Neural progenitor cell (in vitro differentiated cells): ENCODE results near the gene EZR. TPM values are rescaled to one million over a fixed set of nuclear protein-coding genes. Genes with fewer than 3 reads are reported as not detected.

ENCODE experiments used
- DNase-seq: peaks from one replicate; pipeline ENCODE4 v3.0.0-alpha.2; 2016; ENCODE audit warnings: low spot score
- H2AFZ ChIP-seq: fragments of 200-600 bp; sonication (generic); replicated peaks from 2 replicates; pipeline ENCODE4 v1.6.1; 2016; ENCODE audit warnings: antibody characterized with exemption
- H3F3A ChIP-seq: fragments of 200-600 bp; sonication (generic); 2 replicates; pipeline ENCODE4 v1.6.1; 2016; ENCODE audit warnings: antibody characterized with exemption, low read depth
- H3K27ac ChIP-seq: fragments of 200-600 bp; sonication (generic); 2 replicates; pipeline ENCODE4 v1.5.1; 2016; ENCODE audit warnings: mild to moderate bottlenecking
- H3K27me3 ChIP-seq: fragments of 200-600 bp; sonication (generic); 2 replicates; pipeline ENCODE4 v1.6.1; 2016; ENCODE audit warnings: mild to moderate bottlenecking, moderate library complexity
- H3K36me3 ChIP-seq: fragments of 200-600 bp; sonication (generic); 2 replicates; pipeline ENCODE4 v1.5.1; 2016
- H3K4me1 ChIP-seq: fragments of 200-600 bp; sonication (generic); 2 replicates; pipeline ENCODE4 v1.6.1; 2016; ENCODE audit warnings: mixed run types
- H3K4me2 ChIP-seq: fragments of 200-600 bp; sonication (generic); 2 replicates; pipeline ENCODE4 v1.6.1; 2016
- H3K4me3 ChIP-seq: fragments of 200-600 bp; sonication (generic); 2 replicates; pipeline ENCODE4 v1.5.1; 2016
- H3K79me2 ChIP-seq: fragments of 200-600 bp; sonication (generic); 2 replicates; pipeline ENCODE4 v1.6.1; 2016; ENCODE audit warnings: low read depth
- H3K9ac ChIP-seq: fragments of 200-600 bp; sonication (generic); 2 replicates; pipeline ENCODE4 v1.6.1; 2016
- H3K9me3 ChIP-seq: fragments of 200-600 bp; sonication (generic); 2 replicates; pipeline ENCODE4 v1.5.1; 2016; ENCODE audit warnings: low read depth
- H4K20me1 ChIP-seq: fragments of 200-600 bp; sonication (generic); 2 replicates; pipeline ENCODE4 v1.6.1; 2016; ENCODE audit warnings: low read depth
- H3K27ac Mint-ChIP-seq: 3 replicates; pipeline ENCODE4 v1.8.0; 2021; ENCODE audit warnings: mixed read lengths
- H3K27me3 Mint-ChIP-seq: 2 replicates; pipeline ENCODE4 v1.8.0; 2022; ENCODE audit warnings: low read depth, mild to moderate bottlenecking, inconsistent platforms, moderate library complexity, mixed read lengths; ENCODE audit not compliant: insufficient read depth
- H3K36me3 Mint-ChIP-seq: 3 replicates; pipeline ENCODE4 v1.8.0; 2021; ENCODE audit warnings: mixed read lengths
- H3K4me1 Mint-ChIP-seq: 3 replicates; pipeline ENCODE4 v1.8.0; 2021; ENCODE audit warnings: mixed read lengths
- H3K4me3 Mint-ChIP-seq: 3 replicates; pipeline ENCODE4 v1.8.0; 2021; ENCODE audit warnings: mild to moderate bottlenecking, moderate library complexity, mixed read lengths
- H3K9me3 Mint-ChIP-seq: 3 replicates; pipeline ENCODE4 v1.8.0; 2020; ENCODE audit warnings: mixed read lengths
- CTCF ChIP-seq: fragments of 200-600 bp; sonication (generic); IDR thresholded peaks from 2 replicates; pipeline ENCODE4 v1.5.1; 2017; ENCODE audit warnings: antibody characterized with exemption, mild to moderate bottlenecking
- EZH2 ChIP-seq: fragments of 200-600 bp; sonication (generic); IDR thresholded peaks from 2 replicates; pipeline ENCODE4 v1.6.1; 2017; ENCODE audit warnings: antibody characterized with exemption, mild to moderate bottlenecking, moderate library complexity
- EZH2phosphoT487 ChIP-seq: fragments of 200-600 bp; sonication (generic); IDR thresholded peaks from 2 replicates; pipeline ENCODE4 v1.6.1; 2017; ENCODE audit warnings: antibody characterized with exemption
- total RNA-seq: library from RNA; depleted of rRNA; stranded (reverse); fragments of >200 nt; gene quantifications from 2 replicates; pipeline ENCODE4 v1.2.3, GENCODE V29; 2015; ENCODE audit warnings: low replicate concordance

Gene EZR
- total RNA-seq, 1 donor from 2014 or later: 52.0 TPM

GRCh38 chr6:158818581-158819212 lies 471 bp downstream of the EZR start:
- Mint-ChIP-seq H3K36me3 (peaks cover 18% of the 10 kb centered on the region), H3K27ac (no peak overlapping the region), H3K27me3 (peaks cover 8% of the 10 kb centered on the region), H3K4me1 (peaks cover 47% of the 10 kb centered on the region), H3K4me3 (peak overlapping the region; percentile 84), H3K9me3 (peaks cover 4% of the 10 kb centered on the region)
- DNase-seq: peak; percentile 81
- peaks cover 3% of the 10 kb centered on the region for H3K36me3 ChIP-seq
- H3K9ac ChIP-seq: peak overlapping the region; percentile 47
- peaks cover 43% of the 10 kb centered on the region for H3K79me2 ChIP-seq
- no peaks in the 10 kb centered on the region for H3K9me3 ChIP-seq
- peaks cover 10% of the 10 kb centered on the region for H3F3A ChIP-seq
- peaks cover 29% of the 10 kb centered on the region for H3K4me1 ChIP-seq
- no peak overlapping the region for H3K27ac ChIP-seq
- peak overlapping the region; percentile 70 for H3K4me3 ChIP-seq
- H3K4me2 ChIP-seq: peak overlapping the region; percentile 86
- H4K20me1 ChIP-seq: peaks cover 43% of the 10 kb centered on the region
- H3K27me3 ChIP-seq: no peaks in the 10 kb centered on the region
- H2AFZ ChIP-seq: peak overlapping the region; percentile 91
- no peak for TF ChIP-seq EZH2phosphoT487

GRCh38 chr6:158817728-158818580 lies 1.2 kb downstream of the EZR start:
- Histone ChIP-seq H3K27me3 (no peaks in the 10 kb centered on the region), H3K4me2 (peak overlapping the region; percentile 86), H3K4me3 (peak overlapping the region; percentile 70), H3K9ac (peak overlapping the region; percentile 47), H3K4me1 (peaks cover 29% of the 10 kb centered on the region), H3F3A (peaks cover 10% of the 10 kb centered on the region), H3K9me3 (no peaks in the 10 kb centered on the region), H3K79me2 (peaks cover 51% of the 10 kb centered on the region), H3K36me3 (peaks cover 3% of the 10 kb centered on the region), H3K27ac (no peak overlapping the region), H4K20me1 (peaks cover 50% of the 10 kb centered on the region), H2AFZ (no peak overlapping the region)
- Mint-ChIP-seq H3K4me1 (peaks cover 51% of the 10 kb centered on the region), H3K9me3 (peaks cover 4% of the 10 kb centered on the region), H3K4me3 (peak overlapping the region; percentile 99), H3K27ac (peak overlapping the region; percentile 98), H3K27me3 (peaks cover 8% of the 10 kb centered on the region), H3K36me3 (peaks cover 22% of the 10 kb centered on the region)
- peak; percentile 92 for DNase-seq
- TF ChIP-seq EZH2 (no peak), EZH2phosphoT487 (no peak), CTCF (no peak)

GRCh38 chr6:158816803-158817727 lies 2.1 kb downstream of the EZR start:
- Mint-ChIP-seq H3K27ac (peak overlapping the region; percentile 98), H3K36me3 (peaks cover 26% of the 10 kb centered on the region), H3K4me3 (peak overlapping the region; percentile 99), H3K27me3 (peaks cover 8% of the 10 kb centered on the region), H3K9me3 (peaks cover 4% of the 10 kb centered on the region), H3K4me1 (peaks cover 49% of the 10 kb centered on the region)
- H2AFZ ChIP-seq: no peak overlapping the region
- H3K9ac ChIP-seq: peak overlapping the region; percentile 0
- H3K36me3 ChIP-seq: peaks cover 3% of the 10 kb centered on the region
- no peak overlapping the region for H3K27ac ChIP-seq
- peaks cover 60% of the 10 kb centered on the region for H3K79me2 ChIP-seq
- no peaks in the 10 kb centered on the region for H3K27me3 ChIP-seq
- H4K20me1 ChIP-seq: peaks cover 59% of the 10 kb centered on the region
- TF ChIP-seq EZH2phosphoT487: no peak
- TF ChIP-seq CTCF: no peak
- no peak for TF ChIP-seq EZH2
- DNase-seq: peak; percentile 44
- peaks cover 29% of the 10 kb centered on the region for H3K4me1 ChIP-seq
- H3K4me2 ChIP-seq: peak overlapping the region; percentile 86
- peak overlapping the region; percentile 70 for H3K4me3 ChIP-seq
- H3F3A ChIP-seq: peaks cover 10% of the 10 kb centered on the region
- no peaks in the 10 kb centered on the region for H3K9me3 ChIP-seq
